ENCODE results near the gene TCEAL3.
"Not testable (repeated sequence)": the region's sequence is repeated elsewhere in the genome, so short reads cannot be mapped to it uniquely, and the experiment has no call there.

The TCEAL3 gene

GRCh38 chrX:103571726-103572125 lies 36.0 kb upstream of the TCEAL3 start:
- TF ChIP-seq CTCF (IDR thresholded peaks at IDR 0.05; ENCODE audit: low read depth, low read length) = no peak
- H3K4me3 ChIP-seq (ENCODE audit: low read depth, low read length) = no peak overlapping the region
- in situ Hi-C loops (cut with HindIII; ENCODE audit: low sequenced_read_pairs) = no loop called here
- no peak for DNase-seq (ENCODE audit: low read depth, low spot score)

- H3K4me3 ChIP-seq (ENCODE audit: low read depth, low read length) = no peak overlapping the region
- no peak for DNase-seq (ENCODE audit: low read depth, low spot score)
- in situ Hi-C loops (cut with HindIII; ENCODE audit: low sequenced_read_pairs) = no loop called here
- no peak for TF ChIP-seq CTCF (IDR thresholded peaks at IDR 0.05; ENCODE audit: low read depth, low read length)
Observed at GRCh38 chrX:103573202-103573601, 34.6 kb upstream of the TCEAL3 start.

GRCh38 chrX:103584596-103584995 lies 23.2 kb upstream of the TCEAL3 start:
- peak; percentile 2 for DNase-seq (ENCODE audit: low read depth, low spot score)
- no peak overlapping the region for H3K4me3 ChIP-seq (ENCODE audit: low read depth, low read length)
- in situ Hi-C loops (cut with HindIII; ENCODE audit: low sequenced_read_pairs) = no loop called here
- TF ChIP-seq CTCF (IDR thresholded peaks at IDR 0.05; ENCODE audit: low read depth, low read length) = no peak

- in situ Hi-C loops (cut with HindIII; ENCODE audit: low sequenced_read_pairs) = no loop called here
- no peak for TF ChIP-seq CTCF (IDR thresholded peaks at IDR 0.05; ENCODE audit: low read depth, low read length)
- H3K4me3 ChIP-seq (ENCODE audit: low read depth, low read length) = peak within 1 kb of the TSS; percentile 67
- DNase-seq (ENCODE audit: low read depth, low spot score) = no peak
Observed at GRCh38 chrX:103585411-103586313, 22.1 kb upstream of the TCEAL3 start, which contains the start of gene TCEAL4. Gene TCEAL4 (plus strand): TSS chrX:103585515. CDS start chrX:103586676, 1,161 bp downstream.

- no peak for TF ChIP-seq CTCF (IDR thresholded peaks at IDR 0.05; ENCODE audit: low read depth, low read length)
- DNase-seq (ENCODE audit: low read depth, low spot score) = no peak
- H3K4me3 ChIP-seq (ENCODE audit: low read depth, low read length) = peak overlapping the region; percentile 67
- in situ Hi-C loops (cut with HindIII; ENCODE audit: low sequenced_read_pairs) = no loop called here
Observed at GRCh38 chrX:103586314-103586646, 21.5 kb upstream of the TCEAL3 start.

- in situ Hi-C loops (cut with HindIII; ENCODE audit: low sequenced_read_pairs) = no loop called here
- no peak for TF ChIP-seq CTCF (IDR thresholded peaks at IDR 0.05; ENCODE audit: low read depth, low read length)
- no peak for DNase-seq (ENCODE audit: low read depth, low spot score)
- peak overlapping the region; percentile 67 for H3K4me3 ChIP-seq (ENCODE audit: low read depth, low read length)
Observed at GRCh38 chrX:103586659-103587058, 21.1 kb upstream of the TCEAL3 start.

- H3K4me3 ChIP-seq (ENCODE audit: low read depth, low read length); in situ Hi-C loops (cut with HindIII; ENCODE audit: low sequenced_read_pairs); DNase-seq (ENCODE audit: low read depth, low spot score): not testable (repeated sequence)
Observed at GRCh38 chrX:103592295-103592694, 15.5 kb upstream of the TCEAL3 start.

GRCh38 chrX:103595202-103595601 lies 12.6 kb upstream of the TCEAL3 start:
- in situ Hi-C loops (cut with HindIII; ENCODE audit: low sequenced_read_pairs); H3K4me3 ChIP-seq (ENCODE audit: low read depth, low read length); DNase-seq (ENCODE audit: low read depth, low spot score): not testable (repeated sequence)

Measured in astrocyte of the spinal cord (primary cell).